ENCODE data around the gene LRRTM3. TPM values are rescaled to one million over a fixed set of nuclear protein-coding genes. Genes with fewer than 3 reads are reported as not detected.

The LRRTM3 gene
- total RNA-seq, 1 donor from 2014 or later = not detected

- H3K4me1 ChIP-seq = no peaks in the 10 kb centered on the region
- H3K27me3 ChIP-seq = no peaks in the 10 kb centered on the region
- H3K36me3 ChIP-seq = no peaks in the 10 kb centered on the region
- no peaks in the 10 kb centered on the region for H3K9me3 ChIP-seq
- no peak overlapping the region for H3K27ac ChIP-seq
- no peak for TF ChIP-seq CTCF (IDR thresholded peaks at IDR 0.05)
- intact Hi-C loops (cut with DNase I) = no loop called here
- no peak overlapping the region for H3K4me3 ChIP-seq
- DNase-seq (ENCODE audit: low spot score in 2 of 2) = no peak
These were observed 43.6 kb upstream of the LRRTM3 start for GRCh38 chr10:66882271-66882670.

GRCh38 chr10:66886848-66887247 lies 39.0 kb upstream of the LRRTM3 start:
- no peak overlapping the region for H3K4me3 ChIP-seq
- TF ChIP-seq CTCF (IDR thresholded peaks at IDR 0.05) = no peak
- no peak for DNase-seq (ENCODE audit: low spot score in 2 of 2)
- H3K27ac ChIP-seq = no peak overlapping the region
- H3K27me3 ChIP-seq = no peaks in the 10 kb centered on the region
- H3K4me1 ChIP-seq = no peaks in the 10 kb centered on the region
- H3K36me3 ChIP-seq = no peaks in the 10 kb centered on the region
- intact Hi-C loops (cut with DNase I) = no loop called here
- H3K9me3 ChIP-seq = no peaks in the 10 kb centered on the region

GRCh38 chr10:66888237-66888636 lies 37.6 kb upstream of the LRRTM3 start:
- TF ChIP-seq CTCF (IDR thresholded peaks at IDR 0.05) = no peak
- no peak for DNase-seq (ENCODE audit: low spot score in 2 of 2)
- no peak overlapping the region for H3K27ac ChIP-seq
- H3K4me1 ChIP-seq = no peaks in the 10 kb centered on the region
- H3K4me3 ChIP-seq = no peak overlapping the region
- H3K36me3 ChIP-seq = no peaks in the 10 kb centered on the region
- no peaks in the 10 kb centered on the region for H3K9me3 ChIP-seq
- no peaks in the 10 kb centered on the region for H3K27me3 ChIP-seq
- intact Hi-C loops (cut with DNase I) = no loop called here

GRCh38 chr10:66892871-66893270 lies 33.0 kb upstream of the LRRTM3 start:
- H3K27ac ChIP-seq = no peak overlapping the region
- H3K36me3 ChIP-seq = no peaks in the 10 kb centered on the region
- no peaks in the 10 kb centered on the region for H3K9me3 ChIP-seq
- no peaks in the 10 kb centered on the region for H3K27me3 ChIP-seq
- H3K4me1 ChIP-seq = no peaks in the 10 kb centered on the region
- no peak for TF ChIP-seq CTCF (IDR thresholded peaks at IDR 0.05)
- H3K4me3 ChIP-seq = no peak overlapping the region
- DNase-seq (ENCODE audit: low spot score in 2 of 2) = no peak
- intact Hi-C loops (cut with DNase I) = no loop called here

GRCh38 chr10:66910671-66911070 lies 15.2 kb upstream of the LRRTM3 start:
- H3K36me3 ChIP-seq = no peaks in the 10 kb centered on the region
- no peak for TF ChIP-seq CTCF (IDR thresholded peaks at IDR 0.05)
- H3K4me3 ChIP-seq = no peak overlapping the region
- no peaks in the 10 kb centered on the region for H3K27me3 ChIP-seq
- H3K4me1 ChIP-seq = no peaks in the 10 kb centered on the region
- no peak for DNase-seq (ENCODE audit: low spot score in 2 of 2)
- intact Hi-C loops (cut with DNase I) = no loop called here
- no peak overlapping the region for H3K27ac ChIP-seq
- H3K9me3 ChIP-seq = no peaks in the 10 kb centered on the region

GRCh38 chr10:66916030-66916429 lies 9.8 kb upstream of the LRRTM3 start:
- H3K27ac ChIP-seq = no peak overlapping the region
- no peaks in the 10 kb centered on the region for H3K9me3 ChIP-seq
- H3K27me3 ChIP-seq = no peaks in the 10 kb centered on the region
- no peak overlapping the region for H3K4me3 ChIP-seq
- no peaks in the 10 kb centered on the region for H3K4me1 ChIP-seq
- H3K36me3 ChIP-seq = no peaks in the 10 kb centered on the region
- no peak for DNase-seq (ENCODE audit: low spot score in 2 of 2)
- intact Hi-C loops (cut with DNase I) = no loop called here
- TF ChIP-seq CTCF (IDR thresholded peaks at IDR 0.05) = no peak
